GM19455 (cell line): ENCODE measurements around the gene CFAP74.

Experiments used
- ATAC-seq: cut with Tn5 transposase; IDR thresholded peaks from one replicate; pipeline ENCODE4 v1.9.1; 2021; ENCODE audit not compliant: unreplicated experiment

CFAP74 gene

DNA sequence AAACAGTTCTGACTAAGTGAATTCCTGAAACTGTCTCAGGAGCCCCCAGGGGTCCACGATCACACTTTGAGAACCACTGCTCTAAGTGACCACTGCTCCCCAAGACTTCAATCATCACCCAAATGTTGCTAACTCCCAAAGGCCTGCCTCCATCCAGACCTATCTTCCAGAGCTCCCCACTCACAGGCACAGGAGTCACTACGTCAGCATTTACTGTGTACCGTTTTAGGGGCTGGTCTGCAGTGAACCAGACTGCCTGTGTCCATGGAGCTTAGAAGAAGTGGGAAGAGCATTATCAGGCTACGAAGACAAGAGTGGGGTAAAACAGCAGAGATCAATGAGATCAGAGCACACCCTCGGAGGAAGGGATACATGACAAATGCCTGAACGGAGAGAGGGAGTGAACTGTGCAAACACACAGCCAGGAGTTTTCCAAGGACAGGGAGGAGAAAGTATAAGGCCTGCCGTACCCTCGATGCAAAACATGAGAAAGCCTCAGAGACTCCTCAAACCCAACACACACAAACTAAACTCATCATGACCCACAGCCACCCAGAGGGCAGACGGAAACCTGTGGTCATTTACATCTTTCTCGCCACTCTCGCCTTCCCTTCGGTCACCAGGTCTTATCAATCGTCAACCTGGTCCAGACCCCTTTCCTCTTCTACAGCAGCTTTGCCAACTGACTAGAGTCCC lies 122.8 kb downstream of the CFAP74 start:
- no peak for ATAC-seq

GRCh38 chr1:1879942-1880341 lies 123.6 kb downstream of the CFAP74 start:
- no peak for ATAC-seq

DNA sequence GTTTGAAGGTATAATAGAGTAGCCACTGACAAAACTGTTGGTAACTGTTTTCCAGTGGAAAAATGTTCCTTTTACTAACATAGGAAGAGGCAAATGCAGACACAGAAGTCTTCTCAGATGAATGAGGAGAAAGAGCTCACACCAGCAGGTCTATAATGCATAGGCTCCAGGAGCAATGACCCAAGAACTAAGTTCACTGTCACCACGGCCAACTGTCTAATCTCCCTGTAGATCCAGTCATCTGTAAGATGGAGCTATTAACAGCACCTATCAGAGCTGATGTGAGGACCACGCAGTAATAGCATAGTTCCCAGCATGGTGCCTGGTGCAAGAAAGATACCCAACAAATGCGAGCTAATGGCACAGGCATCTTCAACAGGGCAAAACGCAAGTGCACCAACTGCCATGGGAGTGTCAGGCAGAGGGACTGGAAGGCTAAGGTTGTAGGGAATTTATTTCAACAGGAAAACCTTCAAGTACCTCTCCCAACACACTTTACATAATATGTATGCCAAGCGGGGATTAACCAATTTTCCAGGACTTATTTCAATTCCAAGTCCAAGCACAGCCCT lies 125.6 kb downstream of the CFAP74 start:
- no peak for ATAC-seq

GRCh38 chr1:1876335-1876930 lies 127.2 kb downstream of the CFAP74 start:
- ATAC-seq: no peak

GRCh38 chr1:1875932-1876331 lies 127.7 kb downstream of the CFAP74 start:
- ATAC-seq: no peak

GRCh38 chr1:1874901-1875300 lies 128.7 kb downstream of the CFAP74 start:
- ATAC-seq: no peak

DNA sequence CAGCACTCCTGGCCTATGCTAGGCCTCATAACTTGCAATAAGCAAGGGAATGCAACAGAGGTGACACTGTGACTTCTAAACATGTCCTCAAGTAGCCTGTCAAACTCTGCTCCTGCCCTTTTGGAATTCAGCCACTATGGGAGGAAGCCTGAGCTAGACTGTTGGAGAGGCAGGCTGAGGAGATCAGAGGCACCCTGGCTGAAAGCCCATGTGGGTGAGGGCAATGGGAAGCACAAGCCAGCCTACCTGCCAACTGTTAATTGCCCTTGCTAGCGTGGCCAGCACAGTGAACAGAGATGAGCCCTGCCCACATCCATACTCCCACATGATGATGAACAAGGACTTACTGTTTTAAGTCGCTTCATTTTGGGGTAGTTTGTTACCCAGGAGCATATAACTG lies 130.4 kb downstream of the CFAP74 start:
- no peak for ATAC-seq

DNA sequence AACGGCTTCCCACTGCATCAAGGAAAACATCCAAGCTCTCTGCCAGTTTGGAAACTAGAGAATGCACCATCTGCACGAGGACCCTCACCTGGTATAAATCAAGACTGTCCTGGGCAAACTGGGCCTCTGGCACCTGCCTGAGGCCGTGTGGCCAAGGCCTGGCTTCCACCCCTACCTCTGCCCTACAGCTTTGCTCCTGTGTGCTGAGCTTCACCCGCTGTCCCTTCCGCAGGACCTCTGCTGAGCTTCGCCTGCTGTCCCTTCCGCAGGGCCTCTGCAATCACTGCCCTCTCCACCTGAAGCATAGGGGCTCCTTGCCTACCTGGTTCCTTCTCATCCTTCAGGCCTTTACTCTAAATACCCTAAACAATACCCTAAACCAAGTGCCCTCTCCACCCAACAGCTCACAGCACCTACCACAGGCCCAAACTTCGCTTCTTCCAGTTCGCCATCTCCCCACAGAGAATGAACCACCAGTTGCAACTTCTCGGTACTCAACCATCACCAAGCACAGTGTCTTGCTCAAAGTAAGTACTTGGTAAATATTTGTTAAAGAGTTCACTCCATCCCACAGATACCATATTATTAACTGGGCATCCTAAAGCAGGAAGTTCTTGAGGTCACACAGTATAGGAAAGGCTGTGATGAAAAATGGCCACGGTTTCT lies 131.1 kb downstream of the CFAP74 start:
- ATAC-seq: no peak
